ENCODE data around the gene CAPN8.

- TF ChIP-seq CTCF (IDR thresholded peaks at IDR 0.05) (no peak), POLR2A (IDR thresholded peaks at IDR 0.05) (no peak), POLR2AphosphoS5 (IDR thresholded peaks at IDR 0.05) (no peak)
Observed at GRCh38 chr1:223551610-223552009, 113.9 kb downstream of the CAPN8 start.
